IPS DF 6.9 (cell line): Measurements from ENCODE around the gene SLC25A27.
A peak's percentile ranks its signal among the peaks of the same experiment; 100 is the strongest.

Experiments
- DNase-seq: peaks from one replicate; pipeline ENCODE4 v3.0.0-alpha.2; 2013; ENCODE audit warnings: low read depth, low spot score
- H3K27ac ChIP-seq: one replicate; pipeline ENCODE4 v1.5.1; 2013; ENCODE audit warnings: low read length, control low read depth
- H3K27me3 ChIP-seq: 2 replicates; pipeline ENCODE4 v1.6.1; 2013; ENCODE audit warnings: mild to moderate bottlenecking, low read length; ENCODE audit not compliant: control insufficient read depth, insufficient read depth
- H3K36me3 ChIP-seq: 2 replicates; pipeline ENCODE4 v1.6.1; 2013; ENCODE audit warnings: low read length; ENCODE audit not compliant: control insufficient read depth, insufficient read depth
- H3K4me1 ChIP-seq: 2 replicates; pipeline ENCODE4 v1.6.1; 2013; ENCODE audit warnings: low read length; ENCODE audit not compliant: control insufficient read depth, insufficient read depth
- H3K4me3 ChIP-seq: 2 replicates; pipeline ENCODE4 v1.5.1; 2013; ENCODE audit warnings: mild to moderate bottlenecking, low read length
- H3K9me3 ChIP-seq: 2 replicates; pipeline ENCODE4 v1.6.1; 2013; ENCODE audit warnings: low read length, inconsistent platforms; ENCODE audit not compliant: control insufficient read depth, insufficient read depth
- WGBS: extraction: QIAGEN DNeasy Blood & Tissue Kit; methylation state at CpG from one replicate; pipeline ENCODE4 v1.1.7; 2013; ENCODE audit warnings: mixed read lengths, missing lambda C conversion rate; ENCODE audit not compliant: insufficient read length, insufficient coverage; 5-methylcytosine and 5-hydroxymethylcytosine counted together

Gene SLC25A27

DNA sequence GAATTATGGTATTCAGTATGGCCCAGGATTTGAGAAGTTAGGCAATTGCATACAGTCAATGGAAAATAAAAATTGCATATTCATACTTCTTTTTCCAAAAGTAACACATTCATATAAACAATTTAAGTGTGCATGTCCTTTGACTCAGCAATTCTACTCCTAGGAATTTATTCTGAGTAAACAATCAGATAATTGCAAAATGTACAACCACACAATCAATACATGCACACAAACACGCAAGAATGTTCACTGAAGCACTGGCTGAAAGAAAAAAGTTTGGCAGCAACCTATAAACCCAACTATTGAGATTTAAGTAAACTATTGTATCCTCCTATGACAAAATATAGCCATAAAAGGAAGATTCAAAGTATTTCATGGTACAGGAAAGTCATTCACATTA, 1.8 kb upstream of the SLC25A27 start:
- Histone ChIP-seq H3K9me3 (no peaks in the 10 kb centered on the region), H3K4me1 (no peaks in the 10 kb centered on the region), H3K4me3 (no peak overlapping the region), H3K36me3 (no peaks in the 10 kb centered on the region), H3K27me3 (peaks cover 2% of the 10 kb centered on the region; the same call in 1 of the 2 replicates), H3K27ac (no peak overlapping the region)
- no CpG with 5 or more reads among the region's 1 CpG for WGBS
- no peak for DNase-seq

DNA sequence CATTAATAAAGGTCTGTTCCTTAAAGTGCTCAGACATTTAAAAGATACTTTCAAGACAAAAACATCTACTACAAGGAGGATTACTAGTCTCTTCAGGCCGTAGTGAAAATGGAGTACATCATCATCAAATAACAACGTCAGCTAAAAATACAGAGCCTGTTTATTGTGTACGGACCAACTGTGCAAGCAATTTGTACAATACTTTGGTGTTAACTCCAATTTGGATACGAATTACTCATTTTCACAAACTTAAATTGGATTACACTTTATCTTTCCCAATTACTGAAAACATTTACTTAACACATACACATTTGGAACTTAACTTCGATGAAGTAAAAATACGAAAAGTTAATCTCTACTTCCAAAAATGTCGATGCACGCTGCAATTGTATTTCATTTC, 959 bp upstream of the SLC25A27 start:
- Histone ChIP-seq H3K36me3 (no peaks in the 10 kb centered on the region), H3K9me3 (no peaks in the 10 kb centered on the region), H3K27ac (no peak overlapping the region), H3K4me3 (peak overlapping the region; percentile 89; the same call in 1 of the 2 replicates), H3K4me1 (no peaks in the 10 kb centered on the region), H3K27me3 (peaks cover 2% of the 10 kb centered on the region; the same call in 1 of the 2 replicates)
- WGBS: 100% methylated on average over 1 of the region's 8 CpGs
- DNase-seq: no peak

GRCh38 chr6:46652232-46652602, 558 bp upstream of the SLC25A27 start:
- H3K27ac ChIP-seq: no peak overlapping the region
- no peak for DNase-seq
- WGBS: no CpG with 5 or more reads among the region's 6 CpGs
- H3K9me3 ChIP-seq: no peaks in the 10 kb centered on the region
- H3K4me1 ChIP-seq: no peaks in the 10 kb centered on the region
- H3K27me3 ChIP-seq: peaks cover 2% of the 10 kb centered on the region; the same call in 1 of the 2 replicates
- H3K36me3 ChIP-seq: no peaks in the 10 kb centered on the region
- peak overlapping the region; percentile 89; the same call in 1 of the 2 replicates for H3K4me3 ChIP-seq

GRCh38 chr6:46653439-46654195, 842 bp downstream of the SLC25A27 start:
- H3K36me3 ChIP-seq: no peaks in the 10 kb centered on the region
- H3K27me3 ChIP-seq: peaks cover 2% of the 10 kb centered on the region; the same call in 1 of the 2 replicates
- no peak overlapping the region for H3K27ac ChIP-seq
- no peak for DNase-seq
- WGBS: no CpG with 5 or more reads among the region's 10 CpGs
- no peaks in the 10 kb centered on the region for H3K4me1 ChIP-seq
- peak overlapping the region; percentile 89; the same call in 1 of the 2 replicates for H3K4me3 ChIP-seq
- no peaks in the 10 kb centered on the region for H3K9me3 ChIP-seq

- H3K27ac ChIP-seq: no peak overlapping the region
- no CpG with 5 or more reads among the region's 6 CpGs for WGBS
- no peaks in the 10 kb centered on the region for H3K9me3 ChIP-seq
- no peak overlapping the region for H3K4me3 ChIP-seq
- peaks cover 2% of the 10 kb centered on the region; the same call in 1 of the 2 replicates for H3K27me3 ChIP-seq
- H3K4me1 ChIP-seq: no peaks in the 10 kb centered on the region
- no peaks in the 10 kb centered on the region for H3K36me3 ChIP-seq
- no peak for DNase-seq
Observed at GRCh38 chr6:46655803-46656202, 3.0 kb downstream of the SLC25A27 start.

DNA sequence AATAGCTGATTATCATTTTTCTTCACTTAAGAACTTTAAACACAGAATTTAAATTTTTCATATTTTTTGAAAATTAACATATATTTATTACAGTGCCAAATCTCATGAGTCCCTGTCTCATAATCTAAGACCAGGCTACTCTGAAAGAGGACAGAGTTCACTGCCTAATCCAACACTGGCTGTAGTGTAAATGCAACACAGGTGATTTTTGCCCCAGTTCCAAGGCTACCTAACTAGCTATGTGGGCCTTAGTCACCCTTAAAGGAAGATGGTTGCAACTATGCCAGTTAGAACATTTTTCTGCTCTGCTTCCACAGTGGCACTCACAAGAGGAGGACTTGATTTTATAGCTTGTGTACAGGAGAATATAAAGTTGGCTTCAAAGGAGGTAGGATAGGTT, 4.9 kb downstream of the SLC25A27 start:
- no peaks in the 10 kb centered on the region for H3K36me3 ChIP-seq
- no peak overlapping the region for H3K27ac ChIP-seq
- no peak overlapping the region for H3K4me3 ChIP-seq
- H3K4me1 ChIP-seq: no peaks in the 10 kb centered on the region
- no peak for DNase-seq
- peaks cover 2% of the 10 kb centered on the region; the same call in 1 of the 2 replicates for H3K27me3 ChIP-seq
- H3K9me3 ChIP-seq: no peaks in the 10 kb centered on the region

DNA sequence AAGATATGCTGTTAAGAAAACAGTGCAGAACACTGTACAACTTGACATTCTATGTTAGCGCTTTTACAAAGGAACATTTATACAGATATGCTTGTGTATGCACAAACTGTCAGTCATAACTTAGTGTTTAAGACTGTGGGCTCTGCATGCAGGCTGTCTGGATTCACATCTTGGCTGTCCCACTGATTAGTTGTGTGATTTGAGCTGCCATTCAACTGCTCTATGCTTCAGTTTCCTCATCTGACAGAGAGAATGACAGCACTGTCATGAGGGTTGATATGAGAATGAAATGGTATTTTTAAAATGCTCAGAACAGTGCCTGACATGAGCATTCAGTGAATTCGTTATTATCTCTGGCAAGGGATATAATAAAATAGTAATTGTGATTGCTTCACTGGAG, 8.7 kb downstream of the SLC25A27 start:
- Histone ChIP-seq H3K9me3 (no peaks in the 10 kb centered on the region), H3K36me3 (no peaks in the 10 kb centered on the region), H3K4me3 (no peak overlapping the region), H3K4me1 (no peaks in the 10 kb centered on the region), H3K27me3 (no peaks in the 10 kb centered on the region), H3K27ac (no peak overlapping the region)
- no peak for DNase-seq
- WGBS: no CpG with 5 or more reads among the region's 2 CpGs

DNA sequence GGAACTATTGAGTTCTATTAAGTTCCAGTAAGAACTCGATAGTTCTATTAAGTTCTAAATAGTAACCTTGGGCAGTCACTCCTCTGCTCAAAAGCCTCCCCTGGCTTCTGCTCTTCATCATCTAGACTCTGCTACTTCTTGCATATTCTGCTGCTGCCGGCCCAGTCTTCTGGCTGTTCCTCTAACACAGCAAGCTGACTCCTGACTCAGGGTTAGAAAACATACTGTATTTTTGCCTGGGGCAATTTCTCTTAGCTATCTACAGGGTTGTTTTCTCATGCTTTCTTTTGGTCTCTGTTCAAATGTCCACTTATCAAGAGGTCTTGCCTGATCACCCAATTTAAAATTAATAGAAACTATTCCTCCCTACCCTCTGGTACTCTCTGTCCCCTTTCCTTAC, 14.6 kb downstream of the SLC25A27 start:
- no peaks in the 10 kb centered on the region for H3K4me1 ChIP-seq
- H3K4me3 ChIP-seq: no peak overlapping the region
- no peaks in the 10 kb centered on the region for H3K9me3 ChIP-seq
- WGBS: no CpG with 5 or more reads among the region's 2 CpGs
- no peaks in the 10 kb centered on the region for H3K27me3 ChIP-seq
- no peaks in the 10 kb centered on the region for H3K36me3 ChIP-seq
- H3K27ac ChIP-seq: no peak overlapping the region
- no peak for DNase-seq

- no peak for DNase-seq
- Histone ChIP-seq H3K27ac (no peak overlapping the region), H3K36me3 (no peaks in the 10 kb centered on the region), H3K4me1 (no peaks in the 10 kb centered on the region), H3K27me3 (no peaks in the 10 kb centered on the region), H3K4me3 (no peak overlapping the region), H3K9me3 (no peaks in the 10 kb centered on the region)
- WGBS: no CpG with 5 or more reads among the region's 1 CpG
Observed at GRCh38 chr6:46674410-46674809, 21.6 kb downstream of the SLC25A27 start.

DNA sequence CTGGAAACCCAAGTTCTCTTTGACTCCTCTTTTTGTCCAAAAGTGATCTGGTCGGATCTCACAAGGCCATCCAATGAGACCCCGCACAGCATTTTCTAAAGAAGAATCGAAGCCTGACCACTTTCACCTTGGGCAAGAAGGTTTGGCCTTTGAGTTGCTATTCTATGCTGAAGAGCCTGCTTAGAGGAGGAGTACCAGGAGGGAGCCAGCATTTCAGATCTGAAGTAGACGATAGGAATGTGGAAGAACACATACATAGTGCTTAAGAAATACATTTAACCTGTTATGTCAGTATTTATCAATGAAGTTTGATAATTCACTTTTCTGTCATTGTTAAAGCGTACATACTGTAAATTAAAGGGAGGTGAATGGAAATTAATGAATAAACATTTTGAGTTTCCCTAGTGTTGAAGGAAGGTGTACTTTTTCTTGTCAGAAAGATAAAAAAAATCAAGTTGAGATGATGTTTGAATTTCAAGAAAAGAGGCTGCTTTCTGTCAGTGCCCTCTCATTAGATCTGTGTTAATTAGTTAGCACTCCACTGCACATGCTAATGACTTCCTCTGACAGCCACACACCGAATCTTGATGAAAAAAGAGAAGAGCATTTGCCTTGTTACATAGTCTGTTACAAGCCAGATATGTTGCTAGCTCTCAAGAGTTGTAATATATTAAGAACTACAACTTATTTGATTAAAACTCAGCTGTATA, 24.0 kb downstream of the SLC25A27 start:
- Histone ChIP-seq H3K27me3 (no peaks in the 10 kb centered on the region), H3K4me1 (no peaks in the 10 kb centered on the region), H3K27ac (no peak overlapping the region), H3K4me3 (no peak overlapping the region), H3K9me3 (no peaks in the 10 kb centered on the region), H3K36me3 (no peaks in the 10 kb centered on the region)
- no peak for DNase-seq
- 100% methylated on average over 1 of the region's 6 CpGs for WGBS
